Common myeloid progenitor, CD34-positive (primary cell): ENCODE measurements around the gene ZG16.
"Not testable (repeated sequence)": the region's sequence is repeated elsewhere in the genome, so short reads cannot be mapped to it uniquely, and the experiment has no call there.

Experiments
- CTCF ChIA-PET: fragments of 350-600 bp; sonication (Branson Sonifier 250); formaldehyde crosslinking; loops from one replicate; lab custom pipeline; 2021; ENCODE audit warnings: antibody characterized with exemption; lab: Charles Lee
- POLR2A ChIA-PET: fragments of 350-600 bp; sonication (Branson Sonifier 250); formaldehyde crosslinking; loops from one replicate; lab custom pipeline; 2021; ENCODE audit warnings: antibody characterized with exemption; lab: Charles Lee
- DNase-seq, 3 donors: peaks; one replicate each; pipeline versions ENCODE4 v3.0.0 to v3.0.0-alpha.2; 2013
- H3K27ac ChIP-seq, 2 experiments: 1 replicate in 1 of 2; 2 replicates in 1 of 2; pipeline ENCODE4 v1.7.0; 2013; ENCODE audit warnings: inconsistent platforms in 2 of 2, low read length in 2 of 2, mild to moderate bottlenecking in 2 of 2, low read depth in 1 of 2, moderate library complexity in 1 of 2; ENCODE audit not compliant: severe bottlenecking in 2 of 2, insufficient read depth in 1 of 2, poor library complexity in 1 of 2
- H3K27me3 ChIP-seq, 5 experiments: replicated peaks in 2 of 5; 1 replicate in 3 of 5; 2 replicates in 2 of 5; pipeline versions ENCODE4 v1.6.1 to v1.7.0; 2013; ENCODE audit warnings: low read length in 4 of 5, mild to moderate bottlenecking in 2 of 5, moderate library complexity in 2 of 5, inconsistent platforms in 1 of 5; ENCODE audit not compliant: insufficient read depth in 5 of 5, control insufficient read depth in 4 of 5
- H3K36me3 ChIP-seq, 4 experiments: 1 replicate in 2 of 4; 2 replicates in 2 of 4; pipeline versions ENCODE4 v1.6.1 to v1.7.0; 2013; ENCODE audit warnings: low read length in 3 of 4, control low read depth in 1 of 4, mild to moderate bottlenecking in 1 of 4; ENCODE audit not compliant: control insufficient read depth in 4 of 4, insufficient read depth in 4 of 4
- H3K4me1 ChIP-seq, 4 experiments: 1 replicate in 3 of 4; 2 replicates in 1 of 4; pipeline versions ENCODE4 v1.6.1 to v1.7.1; 2013; ENCODE audit warnings: low read length in 3 of 4, mild to moderate bottlenecking in 3 of 4, control low read depth in 1 of 4, inconsistent platforms in 1 of 4, moderate library complexity in 1 of 4; ENCODE audit not compliant: control insufficient read depth in 4 of 4, insufficient read depth in 4 of 4; ENCODE audit errors: control extremely low read depth in 1 of 4
- H3K4me3 ChIP-seq, 7 experiments: 1 replicate in 4 of 7; 2 replicates in 3 of 7; pipeline versions ENCODE4 v1.5.1 to v1.7.0; 2013; ENCODE audit warnings: mild to moderate bottlenecking in 7 of 7, low read length in 6 of 7, moderate library complexity in 6 of 7, inconsistent platforms in 2 of 7, low read depth in 2 of 7, control low read depth in 1 of 7; ENCODE audit not compliant: insufficient read depth in 4 of 7, control insufficient read depth in 1 of 7; ENCODE audit errors: extremely low read depth in 1 of 7
- H3K9me3 ChIP-seq, 5 experiments: 1 replicate in 4 of 5; 2 replicates in 1 of 5; pipeline versions ENCODE4 v1.6.1 to v1.7.1; 2013; ENCODE audit warnings: low read length in 4 of 5, mild to moderate bottlenecking in 2 of 5, inconsistent platforms in 1 of 5, low read depth in 1 of 5, moderate library complexity in 1 of 5; ENCODE audit not compliant: control insufficient read depth in 4 of 5, insufficient read depth in 2 of 5; ENCODE audit errors: control extremely low read depth in 1 of 5
- WGBS: methylation state at CpG from one replicate; pipeline ENCODE4 v1.1.5; 2013; ENCODE audit not compliant: insufficient coverage; 5-methylcytosine and 5-hydroxymethylcytosine counted together

Gene ZG16

GRCh38 chr16:29747947-29748759, 29.9 kb upstream of the ZG16 start:
- peaks cover 0 to 14% (median 8%) of the 10 kb centered on the region in 4 experiments for H3K36me3 ChIP-seq
- POLR2A ChIA-PET: interaction anchor here (1.0 kb wide), 1 partner anchor 42 kb away, joined by 3 read pairs; the partner anchor contains the start of gene KIF22

GRCh38 chr16:29748760-29749149, 29.3 kb upstream of the ZG16 start:
- WGBS: 92% methylated on average over 3 of the region's 4 CpGs
- H3K36me3 ChIP-seq, H3K27ac ChIP-seq, DNase-seq, H3K27me3 ChIP-seq, H3K9me3 ChIP-seq, H3K4me3 ChIP-seq, POLR2A ChIA-PET: not testable (repeated sequence)
- CTCF ChIA-PET: interaction anchor here (1.0 to 2.9 kb wide), 5 partner anchors 10 to 46 kb away, joined by 4 to 9 read pairs (median 5); no protein-coding TSS in a partner anchor
- H3K4me1 ChIP-seq: peaks cover 5 to 42% (median 36%) of the 10 kb centered on the region in 4 experiments

More at GRCh38 chr16:29747947-29748759, 29.9 kb upstream of the ZG16 start:
- no peak for DNase-seq
- Histone ChIP-seq H3K27me3 (no peaks in the 10 kb centered on the region), H3K9me3 (no peaks in the 10 kb centered on the region), H3K4me3 (no peak overlapping the region), H3K4me1 (peaks cover 5 to 48% (median 42%) of the 10 kb centered on the region in 4 experiments), H3K27ac (no peak overlapping the region)
- CTCF ChIA-PET: interaction anchor here (1.0 to 2.9 kb wide), 7 partner anchors 9 to 47 kb away, joined by 3 to 9 read pairs (median 4); no protein-coding TSS in a partner anchor
- WGBS: 99% methylated on average over 15 of the region's 30 CpGs

GRCh38 chr16:29753516-29753915, 24.5 kb upstream of the ZG16 start:
- ChIA-PET POLR2A (no interaction called here), CTCF (interaction anchor here (1.7 to 3.1 kb wide), 3 partner anchors 13 to 53 kb away, joined by 5 to 11 read pairs (median 6); no protein-coding TSS in a partner anchor)
- 86% methylated on average over 1 of the region's 1 CpG for WGBS
- no peaks in the 10 kb centered on the region for H3K36me3 ChIP-seq
- H3K4me1 ChIP-seq: no peaks in the 10 kb centered on the region
- no peak for DNase-seq
- no peak overlapping the region for H3K4me3 ChIP-seq
- H3K9me3 ChIP-seq: no peaks in the 10 kb centered on the region
- H3K27me3 ChIP-seq: no peaks in the 10 kb centered on the region
- no peak overlapping the region for H3K27ac ChIP-seq

- Histone ChIP-seq H3K36me3 (no peaks in the 10 kb centered on the region), H3K9me3 (no peaks in the 10 kb centered on the region), H3K4me3 (no peak overlapping the region), H3K27ac (no peak overlapping the region), H3K4me1 (no peaks in the 10 kb centered on the region), H3K27me3 (no peaks in the 10 kb centered on the region)
- ChIA-PET POLR2A (interaction anchor here (0.6 kb wide), 2 partner anchors 20 to 28 kb away, joined by 3 to 4 read pairs; no protein-coding TSS in a partner anchor), CTCF (interaction anchor here (0.6 to 1.6 kb wide), 6 partner anchors 9 to 105 kb away, joined by 3 to 6 read pairs (median 3); no protein-coding TSS in a partner anchor)
- DNase-seq: peak in 2 of 3 donors; percentile 50 to 66
- 100% methylated on average over 1 of the region's 1 CpG for WGBS
Measured at GRCh38 chr16:29756654-29757053, 21.4 kb upstream of the ZG16 start.

GRCh38 chr16:29757086-29757485, 21.0 kb upstream of the ZG16 start:
- not testable (repeated sequence) for H3K4me1 ChIP-seq, H3K36me3 ChIP-seq, H3K27me3 ChIP-seq, DNase-seq, H3K27ac ChIP-seq, H3K4me3 ChIP-seq, H3K9me3 ChIP-seq
- 100% methylated on average over 4 of the region's 8 CpGs for WGBS
- ChIA-PET CTCF (interaction anchor here (0.6 to 1.6 kb wide), 5 partner anchors 9 to 105 kb away, joined by 3 to 6 read pairs (median 3); no protein-coding TSS in a partner anchor), POLR2A (interaction anchor here (0.6 kb wide), 2 partner anchors 20 to 27 kb away, joined by 3 to 4 read pairs; no protein-coding TSS in a partner anchor)

GRCh38 chr16:29757950-29758466, 20.0 kb upstream of the ZG16 start:
- ChIA-PET CTCF (interaction anchor here (0.8 to 1.2 kb wide), 2 partner anchors 11 to 28 kb away, joined by 3 to 4 read pairs; no protein-coding TSS in a partner anchor), POLR2A (no interaction called here)
- Histone ChIP-seq H3K27ac (no peak overlapping the region), H3K4me3 (no peak overlapping the region), H3K4me1 (no peaks in the 10 kb centered on the region), H3K36me3 (no peaks in the 10 kb centered on the region), H3K9me3 (no peaks in the 10 kb centered on the region), H3K27me3 (no peaks in the 10 kb centered on the region)
- 97% methylated on average over 6 of the region's 6 CpGs for WGBS
- DNase-seq: no peak
